ENCODE results near the gene SURF1.

The SURF1 gene

DNA sequence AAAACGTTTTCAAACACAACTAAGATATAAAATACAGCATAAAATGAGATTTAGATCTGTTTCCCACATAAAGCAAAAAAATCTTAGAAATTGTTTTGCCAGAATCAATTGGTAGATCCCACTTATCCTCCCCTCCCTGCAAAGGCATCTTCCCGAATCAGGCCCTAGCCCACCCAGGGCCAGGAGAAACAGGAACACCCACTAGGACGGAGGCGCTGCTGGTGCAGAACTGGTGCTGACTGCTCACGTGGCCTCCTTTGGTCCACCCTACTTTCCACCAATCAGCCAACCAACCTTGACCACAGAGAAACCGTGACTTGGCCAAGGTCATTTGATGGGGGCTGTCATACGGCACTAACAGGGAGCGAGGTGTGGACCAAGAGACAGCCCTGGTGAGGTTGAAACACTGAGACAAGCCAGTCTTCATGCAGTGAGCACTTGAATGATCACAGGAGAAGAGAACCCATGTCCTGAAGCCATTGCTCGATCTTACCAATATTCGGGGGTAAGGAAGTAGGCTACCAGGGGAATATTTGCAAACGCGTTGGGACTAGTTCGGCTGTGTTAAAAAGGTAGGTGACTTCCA lies 5.3 kb upstream of the SURF1 start:
- no peak for DNase-seq
- Histone ChIP-seq H3K27me3 (no peaks in the 10 kb centered on the region), H3K4me3 (no peak overlapping the region), H3K36me3 (peaks cover 44 to 84% (median 54%) of the 10 kb centered on the region in 3 donors), H3K4me1 (peaks cover 0 to 21% (median 14%) of the 10 kb centered on the region in 4 donors), H3K9me3 (no peaks in the 10 kb centered on the region), H3K27ac (no peak overlapping the region)
- TF ChIP-seq, protein P1, sequence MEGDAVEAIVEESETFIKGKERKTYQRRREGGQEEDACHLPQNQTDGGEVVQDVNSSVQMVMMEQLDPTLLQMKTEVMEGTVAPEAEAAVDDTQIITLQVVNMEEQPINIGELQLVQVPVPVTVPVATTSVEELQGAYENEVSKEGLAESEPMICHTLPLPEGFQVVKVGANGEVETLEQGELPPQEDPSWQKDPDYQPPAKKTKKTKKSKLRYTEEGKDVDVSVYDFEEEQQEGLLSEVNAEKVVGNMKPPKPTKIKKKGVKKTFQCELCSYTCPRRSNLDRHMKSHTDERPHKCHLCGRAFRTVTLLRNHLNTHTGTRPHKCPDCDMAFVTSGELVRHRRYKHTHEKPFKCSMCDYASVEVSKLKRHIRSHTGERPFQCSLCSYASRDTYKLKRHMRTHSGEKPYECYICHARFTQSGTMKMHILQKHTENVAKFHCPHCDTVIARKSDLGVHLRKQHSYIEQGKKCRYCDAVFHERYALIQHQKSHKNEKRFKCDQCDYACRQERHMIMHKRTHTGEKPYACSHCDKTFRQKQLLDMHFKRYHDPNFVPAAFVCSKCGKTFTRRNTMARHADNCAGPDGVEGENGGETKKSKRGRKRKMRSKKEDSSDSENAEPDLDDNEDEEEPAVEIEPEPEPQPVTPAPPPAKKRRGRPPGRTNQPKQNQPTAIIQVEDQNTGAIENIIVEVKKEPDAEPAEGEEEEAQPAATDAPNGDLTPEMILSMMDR (IDR thresholded peaks at IDR 0.05): no peak
- intact Hi-C loops (cut with DNase I; ENCODE audit: low total_unique reads): no loop called here

DNA sequence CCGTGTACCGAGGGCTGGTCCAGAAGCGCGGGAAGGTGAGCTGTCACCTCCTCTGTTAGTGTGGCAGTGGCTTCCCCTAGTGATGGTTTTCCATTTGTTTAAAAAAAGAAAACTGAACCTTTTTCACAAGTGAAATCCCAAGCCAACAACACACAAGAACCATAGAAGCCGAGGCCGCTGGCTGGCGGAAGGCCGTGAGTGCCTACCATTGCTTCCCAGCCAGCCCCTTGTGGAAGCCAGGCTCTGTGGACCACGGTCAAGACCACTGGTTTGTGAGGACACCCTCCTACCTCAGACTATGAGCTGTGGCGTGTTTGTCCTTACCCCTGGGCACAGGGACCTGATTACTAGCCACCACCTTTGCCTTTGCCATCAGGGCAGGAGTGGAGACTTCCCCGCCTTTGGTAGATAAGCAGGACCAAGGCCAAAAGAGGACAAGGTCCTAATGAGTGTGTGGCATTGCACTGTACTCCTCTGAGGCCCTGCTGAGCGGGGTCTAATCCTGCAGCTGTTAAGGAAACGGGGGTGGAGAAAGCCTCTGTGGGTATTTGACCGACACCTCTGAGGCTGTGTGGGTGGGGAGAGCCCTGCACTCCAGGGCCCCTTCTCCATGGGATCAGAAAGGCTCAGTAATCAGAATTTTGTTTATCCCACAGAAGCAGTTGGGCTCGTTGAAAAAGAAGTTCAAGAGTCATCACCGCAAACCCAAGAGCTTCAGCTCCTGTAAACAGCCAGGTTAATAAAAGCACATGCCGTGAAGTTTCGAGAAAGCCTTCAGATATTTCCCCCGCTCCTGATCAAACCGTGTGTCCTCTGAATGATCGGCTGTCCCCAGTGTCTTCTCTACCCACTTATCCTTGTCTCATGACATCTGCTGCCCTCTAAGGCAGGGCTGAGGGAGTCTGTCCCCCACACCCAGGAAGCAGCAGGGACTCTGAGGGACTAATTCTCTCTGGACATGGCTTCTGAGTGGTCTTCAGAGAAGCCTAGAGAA lies 4.4 kb upstream of the SURF1 start:
- Histone ChIP-seq H3K9me3 (no peaks in the 10 kb centered on the region), H3K27me3 (no peaks in the 10 kb centered on the region), H3K4me3 (no peak overlapping the region), H3K36me3 (peaks cover 35 to 75% (median 45%) of the 10 kb centered on the region in 3 donors), H3K27ac (no peak overlapping the region), H3K4me1 (peaks cover 0 to 26% (median 16%) of the 10 kb centered on the region in 4 donors)
- TF ChIP-seq, protein P1 (IDR thresholded peaks at IDR 0.05): no peak
- no peak for DNase-seq
- intact Hi-C loops (cut with DNase I; ENCODE audit: low total_unique reads): no loop called here

DNA sequence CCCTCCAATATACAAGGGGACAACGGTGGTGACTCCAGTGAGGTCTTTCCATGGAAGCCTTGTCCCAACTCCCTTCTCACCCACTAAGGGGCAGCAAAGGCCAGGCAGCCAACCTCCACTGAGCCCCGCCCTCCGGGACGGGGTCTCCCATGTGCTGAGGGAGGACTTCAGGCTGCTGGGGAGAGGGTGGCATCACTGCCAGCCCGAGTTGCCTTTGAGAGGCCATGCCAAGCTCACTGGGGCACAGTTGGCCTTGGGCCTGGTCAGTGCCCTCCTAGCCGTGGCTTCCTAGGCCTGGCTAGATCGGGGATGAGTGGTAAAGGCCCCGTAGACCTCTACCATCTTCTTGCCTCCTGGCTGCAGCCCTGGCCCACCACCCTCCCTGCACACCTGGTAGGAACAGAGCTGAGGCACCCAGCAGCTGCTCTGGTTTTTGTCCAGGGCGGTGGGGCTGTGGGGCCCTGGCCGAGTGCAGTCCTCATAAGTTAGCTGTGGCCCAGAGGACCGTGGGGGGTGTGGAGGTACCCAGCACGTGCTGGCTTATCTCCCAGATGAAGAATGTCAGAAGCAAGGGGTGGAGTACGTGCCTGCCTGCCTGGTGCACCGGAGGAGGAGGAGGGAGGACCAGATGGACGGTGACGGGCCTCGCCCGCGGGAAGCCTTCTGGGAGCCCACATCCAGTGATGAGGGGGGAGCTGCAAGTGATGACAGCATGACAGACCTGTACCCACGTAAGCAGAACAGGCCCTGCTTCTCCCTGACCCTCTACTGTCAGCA lies 3.3 kb upstream of the SURF1 start:
- Histone ChIP-seq H3K36me3 (peaks cover 27 to 64% (median 34%) of the 10 kb centered on the region in 3 donors), H3K9me3 (no peaks in the 10 kb centered on the region), H3K27me3 (no peaks in the 10 kb centered on the region), H3K27ac (no peak overlapping the region), H3K4me3 (no peak overlapping the region), H3K4me1 (peaks cover 0 to 36% (median 25%) of the 10 kb centered on the region in 4 donors)
- no peak for DNase-seq
- intact Hi-C loops (cut with DNase I; ENCODE audit: low total_unique reads): no loop called here
- TF ChIP-seq, protein P1 (IDR thresholded peaks at IDR 0.05): no peak

DNA sequence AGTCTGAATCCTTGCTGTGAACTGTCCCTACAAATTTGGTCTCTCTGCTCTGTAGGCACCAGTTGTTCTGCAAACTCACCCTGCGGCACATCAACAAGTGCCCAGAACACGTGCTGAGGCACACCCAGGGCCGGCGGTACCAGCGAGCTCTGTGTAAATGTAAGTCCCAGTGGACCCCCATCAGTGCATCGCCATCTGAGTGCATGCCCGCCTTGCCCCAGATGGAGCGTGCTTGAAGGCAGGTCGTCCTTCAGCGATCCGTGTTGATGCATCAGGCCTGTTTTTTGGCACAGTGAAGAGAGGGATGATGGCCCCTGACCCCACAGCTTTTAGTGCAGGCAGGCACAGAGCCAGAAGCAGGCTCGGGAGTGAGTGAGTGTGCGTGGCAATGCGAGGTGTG lies 1.4 kb upstream of the SURF1 start:
- Histone ChIP-seq H3K4me1 (peaks cover 0 to 36% (median 27%) of the 10 kb centered on the region in 4 donors), H3K27me3 (no peaks in the 10 kb centered on the region), H3K9me3 (no peaks in the 10 kb centered on the region), H3K4me3 (peak overlapping the region in 1 of 2 donors; percentile 94), H3K27ac (no peak overlapping the region), H3K36me3 (peaks cover 9 to 60% (median 19%) of the 10 kb centered on the region in 3 donors)
- DNase-seq: no peak
- TF ChIP-seq, protein P1 (IDR thresholded peaks at IDR 0.05): no peak
- intact Hi-C loops (cut with DNase I; ENCODE audit: low total_unique reads): no loop called here

DNA sequence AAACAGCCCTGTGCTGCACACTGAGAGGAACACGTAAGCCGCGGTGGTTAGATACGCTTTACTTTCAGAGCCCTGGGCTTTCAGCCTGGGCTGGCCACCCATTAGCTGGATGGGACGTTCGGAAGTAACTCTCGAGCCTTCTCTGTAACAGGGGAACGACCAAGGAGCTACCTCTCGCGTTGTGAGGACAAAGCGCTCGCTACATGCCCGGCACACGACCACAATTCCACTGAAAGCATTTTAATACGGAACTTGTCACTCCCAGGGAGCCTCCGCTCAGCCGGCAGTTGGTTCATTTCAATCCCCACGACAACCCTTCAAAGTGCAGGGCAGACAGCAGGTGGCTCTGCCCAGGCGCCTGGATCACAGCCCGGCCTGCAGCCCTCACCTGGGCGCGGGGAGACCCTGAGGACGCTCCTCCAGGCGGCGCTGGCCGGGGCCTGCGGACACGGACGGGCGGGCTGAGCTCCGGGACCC lies 368 bp downstream of the SURF1 start:
- peaks cover 0 to 36% (median 27%) of the 10 kb centered on the region in 4 donors for H3K4me1 ChIP-seq
- intact Hi-C loops (cut with DNase I; ENCODE audit: low total_unique reads): no loop called here

More for the DNA sequence above, 368 bp downstream of the SURF1 start:
- no peak for DNase-seq
- peak overlapping the region; percentile 74 to 79 for H3K27ac ChIP-seq
- H3K36me3 ChIP-seq: peaks cover 17 to 60% (median 21%) of the 10 kb centered on the region in 3 donors
- H3K27me3 ChIP-seq: no peaks in the 10 kb centered on the region
- no peaks in the 10 kb centered on the region for H3K9me3 ChIP-seq
- H3K4me3 ChIP-seq: peak overlapping the region; percentile 70 to 94
- TF ChIP-seq, protein P1 (IDR thresholded peaks at IDR 0.05): no peak

All from tibial artery (tissue), 4 donors.